ENCODE measurements around the gene MEFV.
"Not testable (repeated sequence)": the region's sequence is repeated elsewhere in the genome, so short reads cannot be mapped to it uniquely, and the experiment has no call there.

The MEFV gene

DNA sequence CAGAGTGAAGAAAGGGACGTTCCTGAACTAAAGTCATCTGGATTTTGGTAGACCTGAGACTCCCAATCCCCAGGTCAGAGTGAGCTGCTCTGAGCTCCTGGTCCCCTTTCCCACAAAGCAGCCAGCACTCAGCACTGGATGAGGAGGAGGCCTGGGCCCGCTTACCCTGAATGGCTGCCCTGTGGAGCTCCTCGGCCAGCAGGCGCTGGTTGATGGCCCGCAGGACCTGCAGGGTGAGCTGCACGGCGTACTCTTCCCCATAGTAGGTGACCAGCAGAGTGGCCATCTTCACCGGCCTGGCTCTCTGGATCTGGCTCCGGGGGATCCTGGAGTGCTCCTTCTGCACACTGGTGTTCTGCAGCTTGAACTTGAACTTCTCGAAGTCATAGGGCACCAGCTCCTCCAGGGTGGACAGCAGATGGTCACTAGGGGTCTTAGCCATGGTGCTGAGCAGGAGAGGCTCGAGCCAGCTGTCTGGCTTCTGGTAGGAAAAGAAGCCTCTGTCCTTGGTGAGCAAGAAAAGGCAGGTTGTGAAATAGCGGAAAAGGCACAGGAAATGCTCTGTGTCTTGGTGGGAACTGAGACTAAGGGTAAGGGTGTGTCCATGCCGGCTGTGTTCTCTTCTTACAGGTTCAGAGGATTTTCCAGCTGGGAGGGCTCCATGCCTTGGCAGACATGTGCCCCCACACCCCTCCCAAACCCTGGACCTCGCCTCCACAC is at the start of gene MEFV:
Gene MEFV, minus strand, starts transcription at position 488 of the 720 bp plus-strand sequence. Its CDS starts 46 bp downstream, at position 442.
- DNase-seq = no peak

- DNase-seq = no peak
Measured at GRCh38 chr16:3306078-3306477, 49.6 kb upstream of the MEFV start.

DNA sequence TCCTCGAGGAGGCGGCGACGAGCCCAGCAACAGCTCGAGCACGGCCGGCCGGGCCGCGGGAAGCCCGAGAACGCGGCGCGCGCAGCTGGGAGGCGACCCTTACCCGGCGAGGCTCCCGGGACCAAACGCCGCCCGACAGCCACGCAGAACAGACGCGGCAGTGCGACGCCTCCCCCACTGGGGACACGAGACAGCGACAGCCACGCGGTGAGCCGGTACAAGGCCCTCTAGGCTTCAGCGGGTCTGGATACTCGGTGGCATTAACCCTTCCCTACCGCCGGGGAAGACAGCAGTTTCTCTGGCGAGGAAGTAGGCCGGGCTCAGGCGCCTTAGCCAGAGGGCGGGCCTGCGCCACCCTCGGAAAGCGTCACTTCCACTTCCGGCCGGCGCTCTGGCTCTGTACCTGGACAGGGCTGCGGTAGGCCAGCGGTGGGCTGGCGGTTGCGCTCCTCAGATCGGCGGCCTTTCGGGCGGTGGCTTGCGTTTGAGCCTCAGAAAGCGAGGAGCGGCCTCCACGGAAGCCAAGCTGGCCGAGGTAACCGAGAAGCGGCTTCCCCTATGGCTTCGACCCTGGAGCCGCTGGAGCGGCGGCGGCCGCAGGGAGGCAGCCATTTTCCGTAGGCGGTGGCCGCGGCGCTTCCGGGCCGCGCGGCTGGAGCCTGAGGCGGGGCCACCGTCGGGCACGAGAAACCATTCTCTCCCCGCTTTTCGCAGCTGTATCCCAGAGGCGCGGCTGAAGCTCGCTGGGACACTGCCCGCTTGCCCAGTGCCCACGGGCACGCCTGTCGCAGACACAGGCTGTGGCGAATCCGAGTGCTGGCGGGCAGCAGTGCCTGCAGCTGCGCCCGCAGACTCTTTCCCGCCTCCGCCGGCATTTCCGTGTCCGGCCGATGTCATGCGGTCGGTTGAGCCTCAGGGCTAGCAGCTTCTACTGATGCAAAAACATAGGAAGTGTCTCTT is 49.0 kb upstream of the MEFV start, which contains the start of the genes TIGD7 and ZNF75A:
Gene TIGD7, minus strand, starts transcription at position 322 of the 960 bp plus-strand sequence. CDS start 4,816 bp downstream, outside the sequence.
Gene ZNF75A, plus strand, starts transcription at position 389 of the 960 bp plus-strand sequence. CDS start 2,932 bp downstream, outside the sequence.
- DNase-seq = peak; percentile 64

DNA sequence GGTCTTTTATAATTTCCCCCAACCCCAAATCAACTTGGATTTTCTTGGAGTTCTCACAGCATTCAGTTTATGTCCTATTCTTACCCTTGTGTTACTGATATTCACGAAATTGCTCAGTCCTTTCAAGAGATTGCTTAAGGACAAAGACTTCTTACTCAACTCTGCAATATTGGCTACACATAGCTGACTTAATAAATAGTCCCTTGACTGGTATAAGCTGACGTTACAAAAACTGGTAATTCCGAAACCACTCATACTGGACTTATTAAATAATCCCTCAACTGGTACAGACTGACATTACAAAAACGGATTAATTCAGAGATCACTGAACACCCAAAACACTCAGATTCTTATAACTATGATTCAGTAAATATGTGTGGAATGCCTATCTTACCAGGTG is 47.9 kb upstream of the MEFV start:
- no peak for DNase-seq

GRCh38 chr16:3295783-3296182 is 39.4 kb upstream of the MEFV start:
- DNase-seq = no peak

DNA sequence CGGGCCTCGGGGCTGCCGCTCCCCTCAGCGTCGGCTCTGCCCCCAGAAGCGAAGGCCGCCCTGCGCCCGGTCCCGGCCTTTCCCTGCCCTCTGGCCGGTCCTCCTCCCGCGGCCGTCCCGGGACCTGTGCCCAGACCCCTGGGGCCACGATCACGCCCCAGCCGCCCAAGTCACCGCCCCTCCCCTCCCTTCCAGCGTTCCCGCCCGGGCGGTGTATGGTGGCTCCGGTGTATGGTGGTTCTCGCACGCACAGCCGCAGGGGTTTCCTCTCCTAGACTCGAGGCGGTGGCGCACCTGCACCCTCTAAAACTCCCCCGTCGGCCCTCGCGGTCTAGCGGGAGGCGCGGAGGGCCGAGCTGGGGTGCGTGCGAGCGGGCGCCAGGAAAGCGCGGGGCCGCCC is 38.8 kb upstream of the MEFV start:
- no peak for DNase-seq

DNA sequence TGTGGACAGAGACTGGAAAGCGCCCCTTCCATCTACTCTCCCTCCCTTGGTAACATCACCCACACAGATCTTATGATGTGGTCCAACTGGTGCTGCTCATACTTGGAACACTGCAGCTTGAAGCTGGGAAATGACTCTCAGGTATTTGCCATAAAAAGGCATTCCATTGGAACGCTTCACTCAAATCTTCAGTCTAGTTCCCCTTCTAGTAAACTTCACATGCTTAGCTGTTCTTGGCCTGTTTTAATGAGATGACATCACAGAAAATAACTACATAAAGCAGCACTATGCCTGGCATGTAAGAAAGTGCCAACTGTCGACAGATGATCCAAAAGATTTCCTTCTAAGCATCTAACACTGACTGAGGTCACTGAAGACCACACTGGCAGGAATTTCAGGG is 36.2 kb upstream of the MEFV start:
- no peak for DNase-seq

DNA sequence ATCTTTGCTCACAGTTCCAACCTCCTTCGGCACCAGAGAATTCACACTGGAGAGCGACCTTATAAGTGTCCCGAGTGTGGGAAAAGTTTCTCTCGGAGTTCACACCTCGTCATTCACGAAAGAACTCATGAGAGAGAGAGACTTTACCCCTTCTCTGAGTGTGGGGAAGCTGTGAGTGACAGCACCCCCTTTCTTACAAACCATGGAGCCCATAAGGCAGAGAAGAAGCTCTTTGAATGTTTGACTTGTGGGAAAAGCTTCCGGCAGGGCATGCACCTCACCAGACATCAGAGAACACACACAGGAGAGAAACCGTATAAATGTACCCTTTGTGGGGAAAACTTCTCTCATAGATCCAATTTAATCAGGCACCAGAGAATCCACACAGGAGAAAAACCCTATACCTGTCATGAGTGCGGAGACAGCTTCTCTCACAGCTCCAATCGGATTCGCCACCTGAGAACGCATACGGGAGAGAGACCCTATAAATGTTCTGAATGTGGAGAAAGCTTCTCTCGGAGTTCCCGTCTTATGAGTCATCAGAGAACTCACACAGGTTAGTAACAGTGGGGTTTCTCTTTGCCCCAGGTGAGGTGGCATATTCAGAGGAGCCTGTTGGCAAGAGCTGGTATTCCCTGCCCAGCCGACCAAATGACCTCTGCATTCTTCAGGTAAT is 33.7 kb upstream of the MEFV start:
- no peak for DNase-seq

DNA sequence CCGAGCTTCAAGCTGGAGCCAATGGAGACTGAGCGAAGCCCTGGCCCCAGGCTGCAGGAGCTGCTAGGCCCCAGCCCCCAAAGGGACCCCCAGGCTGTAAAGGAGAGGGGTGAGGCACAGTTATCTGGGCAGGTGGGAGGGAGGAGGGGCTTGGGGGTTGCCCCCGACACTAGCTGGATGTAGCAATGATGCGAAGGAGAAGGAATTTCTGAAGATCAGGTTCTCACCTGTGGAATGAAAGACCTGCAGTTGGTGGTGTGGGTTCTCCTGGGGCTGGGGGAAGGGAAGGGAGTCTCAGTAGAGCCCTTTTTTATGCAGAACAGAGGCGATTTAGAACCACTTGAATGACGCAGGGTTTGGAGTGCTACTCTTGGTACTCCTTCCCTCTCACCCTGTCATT is 28.7 kb upstream of the MEFV start:
- DNase-seq = no peak

- DNase-seq = no peak
Measured at GRCh38 chr16:3283543-3284447, 27.4 kb upstream of the MEFV start.

GRCh38 chr16:3282730-3283542 is 26.5 kb upstream of the MEFV start, which contains the start of gene ZNF263:
ZNF263 (plus strand) TSS chr16:3283491; CDS start chr16:3283819, 328 bp downstream.
- peak; percentile 91 for DNase-seq

GRCh38 chr16:3282103-3282729 is 25.8 kb upstream of the MEFV start:
- DNase-seq = no peak

DNA sequence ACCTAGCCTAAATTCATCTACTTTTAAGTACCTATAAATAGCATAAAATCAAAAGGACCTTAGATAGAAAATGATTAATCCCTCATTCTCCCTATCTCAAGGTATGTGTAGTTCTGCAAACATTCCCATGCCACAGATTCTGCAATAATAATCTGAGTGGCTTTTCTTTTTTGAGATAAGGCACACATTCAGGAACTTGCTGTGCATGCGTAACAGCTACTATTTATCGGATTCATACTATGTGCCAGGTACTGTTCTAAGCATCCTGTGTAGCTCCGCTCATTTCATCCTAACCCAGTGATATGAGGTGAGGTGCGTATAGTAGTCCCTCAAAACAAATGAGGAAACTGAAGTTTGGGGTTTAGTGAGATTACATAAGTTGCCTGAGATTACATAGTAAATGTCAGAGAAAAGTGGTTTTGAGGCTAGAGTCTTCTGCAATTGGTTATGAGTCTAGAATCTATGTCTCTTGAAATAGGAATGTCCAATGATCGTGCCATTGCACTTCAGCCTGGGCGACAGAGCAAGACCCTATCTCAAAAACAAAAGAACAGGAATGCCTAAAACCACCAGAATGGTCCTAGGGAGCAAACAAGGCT is 24.9 kb upstream of the MEFV start:
- DNase-seq = no peak

DNA sequence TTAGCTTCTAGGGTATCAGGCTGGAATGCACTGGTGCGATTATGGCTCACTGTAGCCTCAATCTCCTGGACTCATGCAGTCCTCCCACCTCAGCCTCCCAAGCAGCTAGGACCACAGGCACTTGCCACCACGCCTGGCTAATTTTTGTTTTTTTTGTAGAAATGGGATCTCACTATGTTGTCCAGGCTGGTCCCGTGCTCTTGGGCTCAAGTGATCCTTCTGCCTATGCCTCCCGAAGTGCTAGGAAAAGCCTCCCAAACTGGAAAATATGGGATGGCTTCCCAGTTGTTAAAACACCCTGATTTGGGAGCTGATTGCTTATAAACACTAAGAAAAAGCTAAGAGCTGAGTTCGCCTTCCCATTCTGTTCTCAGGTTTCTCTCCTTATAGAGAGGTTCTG is 20.2 kb upstream of the MEFV start:
- DNase-seq = no peak

DNA sequence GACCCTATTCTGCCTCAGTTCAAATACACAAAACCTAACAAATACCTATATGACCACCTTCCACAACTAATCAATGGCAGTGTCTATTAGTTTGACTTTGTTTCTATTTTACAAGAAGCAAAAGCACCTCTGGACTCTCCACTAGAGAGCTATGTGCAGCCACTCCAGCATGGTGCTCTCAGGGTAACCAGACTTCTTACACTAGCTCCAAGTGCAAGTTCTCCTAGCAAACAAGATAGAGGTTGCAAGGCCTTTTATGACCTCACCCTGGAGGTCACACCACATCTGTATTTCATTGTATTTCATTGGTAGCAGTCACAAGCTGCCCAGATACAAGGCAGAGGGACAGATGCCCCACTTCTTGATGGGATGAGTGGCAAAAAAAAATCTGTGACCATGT is 18.5 kb upstream of the MEFV start:
- no peak for DNase-seq

GRCh38 chr16:3274490-3274889 is 18.1 kb upstream of the MEFV start:
- no peak for DNase-seq

GRCh38 chr16:3271281-3271680 is 14.8 kb upstream of the MEFV start:
- not testable (repeated sequence) for DNase-seq

GRCh38 chr16:3270718-3271117 is 14.3 kb upstream of the MEFV start:
- not testable (repeated sequence) for DNase-seq

DNA sequence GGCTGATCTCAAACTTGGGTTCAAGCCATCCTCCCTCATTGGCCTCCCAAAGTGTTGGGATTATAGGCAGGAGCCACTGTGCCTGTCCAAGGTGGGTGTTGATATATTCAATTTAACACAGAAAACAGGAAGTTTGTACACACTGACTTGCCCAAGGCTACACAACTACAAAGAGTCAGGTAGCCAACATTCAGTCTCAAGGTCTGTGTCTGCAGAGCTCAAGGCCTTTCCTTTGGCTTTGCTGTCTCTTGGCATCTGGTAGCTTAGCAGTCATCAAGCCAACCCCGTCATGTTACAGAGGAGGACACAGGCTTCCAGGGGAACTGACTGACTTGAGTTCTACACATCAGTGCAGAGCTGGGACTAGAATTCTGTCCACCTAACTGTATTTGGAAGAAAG is 11.9 kb upstream of the MEFV start:
- DNase-seq = no peak
